ENCODE data around the gene RHBDL2. TPM values are rescaled to one million over a fixed set of nuclear protein-coding genes. Genes with fewer than 3 reads are reported as not detected.
"Not testable (repeated sequence)": the region's sequence is repeated elsewhere in the genome, so short reads cannot be mapped to it uniquely, and the experiment has no call there.

The RHBDL2 gene
- total and polyA plus RNA-seq, 2 experiments from 2014 or later, result 0.90 to 1.2 TPM

DNA sequence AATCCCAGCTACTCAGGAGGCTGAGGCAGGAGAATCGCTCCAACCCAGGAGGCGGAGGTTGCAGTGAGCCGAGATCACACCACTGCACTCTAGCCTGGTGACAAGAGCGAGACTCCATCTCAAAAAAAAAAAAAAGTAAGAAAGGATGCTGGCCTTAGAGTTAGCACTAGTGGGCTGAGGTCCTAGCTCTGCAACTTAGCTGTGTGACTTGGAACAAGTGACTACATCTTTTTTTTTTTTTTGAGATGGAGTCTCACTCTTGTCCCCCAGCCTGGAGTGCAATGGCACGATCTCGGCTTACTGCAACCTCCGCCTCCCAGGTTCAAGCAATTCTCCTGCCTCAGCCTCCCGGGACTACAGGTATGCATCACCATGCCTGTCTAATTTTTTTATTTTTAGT lies 26.7 kb downstream of the RHBDL2 start:
- H3K36me3 Mint-ChIP-seq (ENCODE audit: low read depth); H3K27me3 Mint-ChIP-seq (ENCODE audit: insufficient read depth, low read depth, poor library complexity); H3K27ac ChIP-seq (ENCODE audit: low read depth); H2AFZ ChIP-seq; H3K36me3 ChIP-seq (ENCODE audit: insufficient read depth); H3K4me2 ChIP-seq; H3K4me1 ChIP-seq (ENCODE audit: insufficient read depth); H3K9me3 Mint-ChIP-seq; DNase-seq (ENCODE audit: low spot score); H3F3A ChIP-seq (replicated peaks; ENCODE audit: low read depth); H3K79me2 ChIP-seq (replicated peaks; ENCODE audit: insufficient read depth); H3K27me3 ChIP-seq (ENCODE audit: insufficient read depth); ATAC-seq; H3K27ac Mint-ChIP-seq; H3K4me1 Mint-ChIP-seq; H3K4me3 ChIP-seq; H3K9me2 ChIP-seq (ENCODE audit: insufficient read depth); H3K4me3 Mint-ChIP-seq; H4K20me1 ChIP-seq (replicated peaks; ENCODE audit: insufficient read depth): not testable (repeated sequence)

DNA sequence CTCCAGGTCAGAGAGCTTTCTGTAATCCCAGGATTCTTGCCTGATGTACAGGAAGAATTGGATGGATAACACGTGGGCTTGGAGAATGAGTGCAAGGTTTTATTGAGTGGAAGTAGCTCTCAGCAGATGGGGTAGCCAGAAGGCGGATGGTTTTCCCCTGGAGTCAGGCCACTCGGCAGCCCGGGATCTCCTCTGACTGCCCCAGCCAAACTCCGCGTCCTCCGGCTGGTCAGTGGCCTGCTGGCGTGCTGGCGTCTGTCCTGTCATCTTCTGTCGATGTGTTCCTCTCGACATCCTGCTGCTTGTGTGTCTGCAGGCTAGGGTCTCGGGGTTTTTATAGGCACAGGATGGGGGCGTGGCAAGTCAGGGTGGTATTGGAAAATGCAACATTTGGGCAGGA lies 32.8 kb downstream of the RHBDL2 start:
- Mint-ChIP-seq H3K27ac (no peak overlapping the region), H3K27me3 (ENCODE audit: insufficient read depth, low read depth, poor library complexity) (peaks cover 6% of the 10 kb centered on the region), H3K4me1 (no peaks in the 10 kb centered on the region), H3K4me3 (no peak overlapping the region), H3K9me3 (peaks cover 11% of the 10 kb centered on the region), H3K36me3 (ENCODE audit: low read depth) (peaks cover 4% of the 10 kb centered on the region; the same call in 1 of the 3 replicates)
- Histone ChIP-seq H3K36me3 (ENCODE audit: insufficient read depth) (no peaks in the 10 kb centered on the region; the same call in 1 of the 2 replicates), H3K9me2 (ENCODE audit: insufficient read depth) (no peaks in the 10 kb centered on the region), H3K4me2 (no peak overlapping the region), H3K27me3 (ENCODE audit: insufficient read depth) (no peaks in the 10 kb centered on the region), H3K79me2 (replicated peaks; ENCODE audit: insufficient read depth) (no peaks in the 10 kb centered on the region), H3K4me1 (ENCODE audit: insufficient read depth) (no peaks in the 10 kb centered on the region), H3K27ac (ENCODE audit: low read depth) (no peak overlapping the region), H2AFZ (peak overlapping the region; percentile 69), H3K4me3 (no peak overlapping the region), H3F3A (replicated peaks; ENCODE audit: low read depth) (0 out of 2 replicates have a peak, but pooled peaks cover 3% of the 10 kb centered on the region), H4K20me1 (replicated peaks; ENCODE audit: insufficient read depth) (no peaks in the 10 kb centered on the region)
- ATAC-seq (no peak), DNase-seq (ENCODE audit: low spot score) (no peak)
- TF ChIP-seq CREB1 (CRISPR knock-in tag; IDR thresholded peaks at IDR 0.05; ENCODE audit: low read depth) (no peak), JUNB (IDR thresholded peaks at IDR 0.05; ENCODE audit: unreplicated experiment) (no peak), STAT1 (IDR thresholded peaks at IDR 0.05; ENCODE audit: unreplicated experiment) (no peak), EZH2 (IDR thresholded peaks at IDR 0.05; ENCODE audit: low read depth, unreplicated experiment) (no peak), EZH2phosphoT487 (IDR thresholded peaks at IDR 0.05; ENCODE audit: unreplicated experiment) (no peak)
- TF ChIP-seq, protein P1, sequence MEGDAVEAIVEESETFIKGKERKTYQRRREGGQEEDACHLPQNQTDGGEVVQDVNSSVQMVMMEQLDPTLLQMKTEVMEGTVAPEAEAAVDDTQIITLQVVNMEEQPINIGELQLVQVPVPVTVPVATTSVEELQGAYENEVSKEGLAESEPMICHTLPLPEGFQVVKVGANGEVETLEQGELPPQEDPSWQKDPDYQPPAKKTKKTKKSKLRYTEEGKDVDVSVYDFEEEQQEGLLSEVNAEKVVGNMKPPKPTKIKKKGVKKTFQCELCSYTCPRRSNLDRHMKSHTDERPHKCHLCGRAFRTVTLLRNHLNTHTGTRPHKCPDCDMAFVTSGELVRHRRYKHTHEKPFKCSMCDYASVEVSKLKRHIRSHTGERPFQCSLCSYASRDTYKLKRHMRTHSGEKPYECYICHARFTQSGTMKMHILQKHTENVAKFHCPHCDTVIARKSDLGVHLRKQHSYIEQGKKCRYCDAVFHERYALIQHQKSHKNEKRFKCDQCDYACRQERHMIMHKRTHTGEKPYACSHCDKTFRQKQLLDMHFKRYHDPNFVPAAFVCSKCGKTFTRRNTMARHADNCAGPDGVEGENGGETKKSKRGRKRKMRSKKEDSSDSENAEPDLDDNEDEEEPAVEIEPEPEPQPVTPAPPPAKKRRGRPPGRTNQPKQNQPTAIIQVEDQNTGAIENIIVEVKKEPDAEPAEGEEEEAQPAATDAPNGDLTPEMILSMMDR (conservative IDR thresholded peaks at IDR 0.05; ENCODE audit: low read depth in 2 of 2), result no peak
- TF ChIP-seq, protein P2, sequence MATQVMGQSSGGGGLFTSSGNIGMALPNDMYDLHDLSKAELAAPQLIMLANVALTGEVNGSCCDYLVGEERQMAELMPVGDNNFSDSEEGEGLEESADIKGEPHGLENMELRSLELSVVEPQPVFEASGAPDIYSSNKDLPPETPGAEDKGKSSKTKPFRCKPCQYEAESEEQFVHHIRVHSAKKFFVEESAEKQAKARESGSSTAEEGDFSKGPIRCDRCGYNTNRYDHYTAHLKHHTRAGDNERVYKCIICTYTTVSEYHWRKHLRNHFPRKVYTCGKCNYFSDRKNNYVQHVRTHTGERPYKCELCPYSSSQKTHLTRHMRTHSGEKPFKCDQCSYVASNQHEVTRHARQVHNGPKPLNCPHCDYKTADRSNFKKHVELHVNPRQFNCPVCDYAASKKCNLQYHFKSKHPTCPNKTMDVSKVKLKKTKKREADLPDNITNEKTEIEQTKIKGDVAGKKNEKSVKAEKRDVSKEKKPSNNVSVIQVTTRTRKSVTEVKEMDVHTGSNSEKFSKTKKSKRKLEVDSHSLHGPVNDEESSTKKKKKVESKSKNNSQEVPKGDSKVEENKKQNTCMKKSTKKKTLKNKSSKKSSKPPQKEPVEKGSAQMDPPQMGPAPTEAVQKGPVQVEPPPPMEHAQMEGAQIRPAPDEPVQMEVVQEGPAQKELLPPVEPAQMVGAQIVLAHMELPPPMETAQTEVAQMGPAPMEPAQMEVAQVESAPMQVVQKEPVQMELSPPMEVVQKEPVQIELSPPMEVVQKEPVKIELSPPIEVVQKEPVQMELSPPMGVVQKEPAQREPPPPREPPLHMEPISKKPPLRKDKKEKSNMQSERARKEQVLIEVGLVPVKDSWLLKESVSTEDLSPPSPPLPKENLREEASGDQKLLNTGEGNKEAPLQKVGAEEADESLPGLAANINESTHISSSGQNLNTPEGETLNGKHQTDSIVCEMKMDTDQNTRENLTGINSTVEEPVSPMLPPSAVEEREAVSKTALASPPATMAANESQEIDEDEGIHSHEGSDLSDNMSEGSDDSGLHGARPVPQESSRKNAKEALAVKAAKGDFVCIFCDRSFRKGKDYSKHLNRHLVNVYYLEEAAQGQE (IDR thresholded peaks at IDR 0.05; ENCODE audit: unreplicated experiment), result no peak
